MV-4-11 (cell line): ENCODE data around the gene LIFR.

Experiments
- DNase-seq: peaks from one replicate; lab custom pipeline; 2025; lab: John Stamatoyannopoulos, UW

Gene LIFR

GRCh38 chr5:38441453-38442246 lies 114.8 kb downstream of the LIFR start:
- peak; percentile 82 for DNase-seq

- DNase-seq, result no peak
Observed at GRCh38 chr5:38438757-38439156, 117.7 kb downstream of the LIFR start.

- DNase-seq, result no peak
Observed at GRCh38 chr5:38434966-38435705, 121.3 kb downstream of the LIFR start.

- DNase-seq, result peak; percentile 80
Observed at GRCh38 chr5:38433160-38433861, 123.1 kb downstream of the LIFR start.

GRCh38 chr5:38431242-38431853 lies 125.1 kb downstream of the LIFR start:
- no peak for DNase-seq

- DNase-seq, result no peak
Observed at GRCh38 chr5:38426986-38427950, 129.2 kb downstream of the LIFR start.

GRCh38 chr5:38426490-38426889 lies 130.0 kb downstream of the LIFR start:
- no peak for DNase-seq
